ENCODE results near the gene SAMD4A.

SAMD4A gene

GRCh38 chr14:54674046-54674741 lies 107.3 kb downstream of the SAMD4A start:
- H3K27ac ChIP-seq, result no peak overlapping the region
- DNase-seq (ENCODE audit: low read depth, low spot score), result no peak

- no peak for DNase-seq (ENCODE audit: low read depth, low spot score)
- H3K27ac ChIP-seq, result no peak overlapping the region
Measured at GRCh38 chr14:54675236-54676128, 108.6 kb downstream of the SAMD4A start.

GRCh38 chr14:54676812-54677708 lies 110.1 kb downstream of the SAMD4A start:
- H3K27ac ChIP-seq, result peak overlapping the region; percentile 54
- DNase-seq (ENCODE audit: low read depth, low spot score), result no peak

DNA sequence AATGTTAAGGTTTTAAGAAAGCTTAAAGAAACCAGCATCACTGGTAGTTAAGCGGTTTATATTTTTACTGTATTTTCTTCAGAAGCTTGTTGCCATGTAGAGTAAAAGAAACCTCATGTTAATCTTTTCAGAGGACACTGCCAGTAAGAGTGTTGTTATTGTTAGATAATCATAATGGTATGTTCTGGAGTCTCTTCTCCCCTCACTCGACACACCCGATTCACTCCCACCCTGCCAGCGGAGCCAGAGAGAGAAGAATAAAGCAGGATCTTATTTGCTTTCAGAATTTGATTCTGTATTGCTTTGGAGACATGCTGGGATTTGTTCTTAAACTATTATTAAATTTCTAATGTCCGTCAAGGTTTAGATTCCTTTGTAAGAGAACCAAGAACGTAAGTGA lies 113.7 kb downstream of the SAMD4A start:
- no peak for DNase-seq (ENCODE audit: low read depth, low spot score)
- no peak overlapping the region for H3K27ac ChIP-seq

- H3K27ac ChIP-seq, result peak overlapping the region; percentile 75
- no peak for DNase-seq (ENCODE audit: low read depth, low spot score)
Measured at GRCh38 chr14:54681811-54682261, 114.9 kb downstream of the SAMD4A start.

GRCh38 chr14:54682578-54682977 lies 115.7 kb downstream of the SAMD4A start:
- peak overlapping the region; percentile 75 for H3K27ac ChIP-seq
- DNase-seq (ENCODE audit: low read depth, low spot score), result no peak

GRCh38 chr14:54683882-54684794 lies 117.2 kb downstream of the SAMD4A start:
- H3K27ac ChIP-seq, result peak overlapping the region; percentile 75

DNA sequence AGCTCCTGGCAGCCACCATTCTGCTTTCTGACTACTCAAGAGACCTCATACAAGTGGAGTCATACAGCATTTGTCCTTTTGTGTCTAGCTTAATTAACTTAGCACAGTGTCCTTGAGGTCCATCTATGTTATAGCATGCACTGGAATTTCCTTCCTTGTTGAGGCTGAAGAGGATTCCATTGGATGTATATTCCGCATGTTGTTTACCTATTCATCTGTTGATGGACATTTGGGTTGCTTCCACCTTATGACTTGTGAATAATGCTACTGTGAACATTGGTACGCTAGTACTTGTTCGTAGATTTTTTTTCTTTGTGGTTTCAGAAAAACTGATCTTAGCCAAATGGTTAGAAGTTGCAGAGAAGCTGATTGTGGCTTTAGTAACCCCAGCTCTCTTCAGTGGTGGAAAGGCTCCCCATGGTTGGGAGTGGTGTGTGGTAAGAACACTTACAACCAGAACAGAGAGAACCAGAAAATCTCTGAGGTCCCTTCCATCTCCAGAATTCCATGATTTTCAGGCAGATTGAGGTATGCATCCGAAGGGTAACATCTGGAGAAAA lies 118.4 kb downstream of the SAMD4A start:
- no peak for DNase-seq (ENCODE audit: low read depth, low spot score)
- peak overlapping the region; percentile 75 for H3K27ac ChIP-seq

More at GRCh38 chr14:54683882-54684794, 117.2 kb downstream of the SAMD4A start:
- no peak for DNase-seq (ENCODE audit: low read depth, low spot score)

DNA sequence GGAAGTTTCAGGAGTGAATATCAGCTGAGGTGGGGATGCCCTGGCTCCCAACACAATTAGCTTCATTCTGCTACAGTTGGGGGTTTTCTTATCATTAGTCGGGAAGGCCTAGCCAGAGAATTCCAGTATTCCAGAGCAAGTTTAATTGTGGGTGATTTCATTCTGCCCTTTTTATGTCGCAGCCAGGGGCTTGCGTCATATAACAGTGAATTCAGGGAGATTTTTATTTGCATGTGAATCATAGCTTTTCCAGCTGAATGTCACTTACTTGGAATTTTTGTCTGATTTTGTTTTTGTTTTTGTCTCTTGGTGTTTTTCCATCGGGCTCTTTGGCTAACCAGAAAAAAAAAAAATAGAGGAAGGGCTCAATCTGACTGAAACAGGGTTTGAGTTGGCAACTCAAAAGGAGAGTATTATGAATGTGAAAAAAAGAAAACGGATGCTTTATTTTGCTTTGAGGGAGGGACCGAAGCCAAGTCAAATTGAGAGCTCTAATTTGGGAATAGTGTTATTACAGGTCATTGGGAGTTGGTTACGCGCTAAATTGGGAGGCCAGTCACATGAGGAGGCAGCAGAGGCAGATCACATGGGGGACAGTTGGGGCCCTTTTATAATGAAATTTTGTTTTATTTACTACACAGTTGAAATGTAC lies 119.4 kb downstream of the SAMD4A start:
- H3K27ac ChIP-seq, result peak overlapping the region; percentile 75
- DNase-seq (ENCODE audit: low read depth, low spot score), result no peak

- H3K27ac ChIP-seq, result no peak overlapping the region
- no peak for DNase-seq (ENCODE audit: low read depth, low spot score)
Measured at GRCh38 chr14:54686871-54687749, 120.2 kb downstream of the SAMD4A start.

DNA sequence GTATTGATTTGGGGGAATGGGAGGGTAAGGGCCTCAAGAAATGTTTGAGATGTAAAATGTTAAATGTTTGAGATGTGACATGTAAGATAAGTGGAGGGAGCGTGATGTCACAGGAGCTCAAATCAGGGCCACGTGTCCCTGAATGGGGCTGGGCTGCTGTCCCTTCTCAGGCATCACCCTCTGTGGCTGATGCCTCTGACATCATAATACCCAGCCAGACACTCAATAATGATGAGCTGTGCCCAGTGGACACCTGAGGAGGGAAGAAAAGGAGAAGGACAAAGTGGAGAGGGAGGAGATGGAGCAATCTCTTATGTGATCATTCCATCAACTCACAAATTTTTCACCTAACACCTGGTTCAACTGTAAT lies 120.8 kb downstream of the SAMD4A start:
- no peak overlapping the region for H3K27ac ChIP-seq

DNA sequence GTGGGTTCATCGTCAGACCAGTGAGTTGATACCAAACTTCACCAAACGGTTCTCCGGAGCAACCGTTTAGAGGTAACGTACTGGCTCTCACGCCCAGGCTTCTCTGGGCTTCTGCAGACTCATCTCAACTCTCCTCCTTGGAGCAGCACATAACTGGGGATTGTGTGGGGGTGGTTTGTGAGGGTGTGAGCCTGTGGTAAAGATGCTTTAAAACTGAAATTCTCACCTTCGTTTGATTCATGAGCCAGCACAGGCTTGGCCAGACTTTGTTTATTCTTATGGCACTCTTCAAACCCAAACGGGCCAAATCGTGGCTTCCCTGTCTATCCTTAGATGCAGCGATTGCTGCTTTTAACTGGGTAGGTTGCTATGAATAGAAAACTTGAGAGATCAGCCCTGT lies 121.3 kb downstream of the SAMD4A start:
- no peak for DNase-seq (ENCODE audit: low read depth, low spot score)
- no peak overlapping the region for H3K27ac ChIP-seq

More for the DNA sequence above, 120.8 kb downstream of the SAMD4A start:
- no peak for DNase-seq (ENCODE audit: low read depth, low spot score)

GRCh38 chr14:54689928-54690327 lies 123.0 kb downstream of the SAMD4A start:
- H3K27ac ChIP-seq, result no peak overlapping the region
- no peak for DNase-seq (ENCODE audit: low read depth, low spot score)

- no peak overlapping the region for H3K27ac ChIP-seq
- no peak for DNase-seq (ENCODE audit: low read depth, low spot score)
Measured at GRCh38 chr14:54690887-54691286, 124.0 kb downstream of the SAMD4A start.

DNA sequence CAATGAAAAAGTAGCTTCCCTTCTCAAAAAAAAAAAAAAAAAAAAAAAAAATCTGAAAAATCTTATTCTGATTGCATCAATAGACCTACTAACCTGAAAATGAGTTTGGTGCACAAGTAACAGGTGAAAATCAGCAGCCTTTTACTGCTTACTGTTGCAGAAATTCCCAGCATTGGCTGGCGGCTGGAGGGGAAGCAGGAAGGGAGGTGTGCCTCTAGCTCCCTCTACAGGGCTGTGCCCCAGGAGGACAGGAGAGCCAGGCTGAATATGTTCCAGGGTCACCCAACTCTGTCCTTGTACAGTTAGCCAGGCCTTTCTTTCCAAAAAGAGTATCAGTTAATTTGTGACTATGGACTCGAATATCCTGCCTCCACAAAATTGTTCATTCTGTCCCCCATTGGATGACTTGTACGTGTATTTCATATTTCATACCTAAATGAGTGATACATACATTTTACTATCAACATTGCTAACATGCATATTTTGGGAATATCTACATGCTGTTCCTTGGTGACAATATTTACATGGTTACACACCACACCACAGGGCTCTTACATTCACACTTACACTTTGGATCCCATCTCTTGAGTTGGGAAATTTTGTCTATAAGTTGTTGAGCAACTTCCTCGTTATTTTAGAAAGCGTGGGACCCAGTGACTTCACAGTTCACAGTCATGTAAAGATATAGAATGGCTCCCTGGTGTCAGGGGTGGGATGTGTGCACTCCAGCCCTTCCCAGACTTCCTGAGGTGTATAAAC lies 124.8 kb downstream of the SAMD4A start:
- no peak overlapping the region for H3K27ac ChIP-seq

DNA sequence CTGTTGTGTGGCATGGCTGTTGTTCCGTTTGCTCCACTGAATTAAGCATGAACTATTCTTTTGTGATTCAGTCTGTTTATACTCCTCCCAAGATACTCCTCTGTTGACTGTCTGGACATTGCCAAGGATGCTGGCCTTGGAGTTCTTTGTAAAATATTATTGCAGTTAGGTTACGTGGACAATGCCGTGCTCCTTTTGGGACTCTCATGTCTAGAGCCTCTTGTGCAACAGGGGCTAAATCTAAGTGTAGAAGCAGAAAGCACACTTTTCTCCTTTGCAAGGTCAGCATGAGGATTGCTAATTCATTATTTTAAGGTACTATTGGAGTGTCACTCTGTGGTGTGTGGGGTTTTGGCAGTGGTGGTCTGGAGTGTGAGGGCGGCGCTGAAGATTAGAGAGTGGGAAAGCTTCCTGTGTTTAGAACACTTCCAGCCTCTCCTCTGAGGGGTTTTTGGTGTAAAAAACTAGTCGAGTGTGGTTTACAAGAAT lies 125.4 kb downstream of the SAMD4A start:
- no peak overlapping the region for H3K27ac ChIP-seq
- no peak for DNase-seq (ENCODE audit: low read depth, low spot score)

More for the DNA sequence above, 124.8 kb downstream of the SAMD4A start:
- no peak for DNase-seq (ENCODE audit: low read depth, low spot score)

DNA sequence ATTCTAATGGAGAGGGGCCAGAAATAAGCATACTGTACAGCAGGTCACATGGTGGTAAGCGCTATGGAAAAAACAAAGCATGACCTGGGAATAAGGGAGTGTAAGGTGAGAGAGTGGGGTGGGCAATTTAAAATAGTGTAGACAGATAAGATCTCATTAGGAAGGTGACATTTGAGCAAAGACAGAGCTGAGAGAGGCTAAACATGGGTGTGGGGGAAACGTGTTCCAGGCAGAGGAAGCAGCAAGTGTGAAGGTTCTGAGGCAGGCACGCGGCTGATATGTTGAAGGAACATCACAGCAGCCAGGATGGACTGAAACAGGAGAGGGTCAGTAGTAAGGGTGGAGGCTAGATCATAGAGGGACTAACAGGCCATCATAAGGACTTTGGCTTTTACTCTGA lies 126.8 kb downstream of the SAMD4A start:
- DNase-seq (ENCODE audit: low read depth, low spot score), result no peak
- no peak overlapping the region for H3K27ac ChIP-seq
